ENCODE measurements around the gene ZBTB6. TPM values are rescaled to one million over a fixed set of nuclear protein-coding genes. Genes with fewer than 3 reads are reported as not detected.

The ZBTB6 gene
- total and polyA plus RNA-seq, 2 of the 13 experiments (the other 11 are each of a cell fraction or from before 2014, with no cell fraction given), result 3.7 to 7.1 TPM

- ChIA-PET POLR2A (no interaction called here), CTCF (ENCODE audit: low intra/inter-chr PET ratio, low total read pairs) (no interaction called here)
- H3K4me3 ChIP-seq (replicated peaks in 1 of 3; ENCODE audit: insufficient read depth in 1 of 3, low read depth in 2 of 3, low read length in 3 of 3), result no peak overlapping the region
- in situ Hi-C loops (cut with HindIII; ENCODE audit: extremely low pct_ligation_motif_present, low pct_unique_long_range_greater_than_20kb) (no loop called here), intact Hi-C loops (cut with micrococcal nuclease; ENCODE audit: unreplicated experiment) (loop anchor here (5.0 kb wide), 1 partner anchor 92 kb away; no protein-coding TSS in a partner anchor)
- peaks cover 67% of the 10 kb centered on the region for H3K79me2 ChIP-seq (ENCODE audit: insufficient read depth, low read length)
- BruUV-seq (replicated peaks), result no TSS peak
- WGBS (ENCODE audit: low lambda C conversion rate), result 94% methylated on average over 2 of the region's 2 CpGs
- ATAC-seq (no peak), FAIRE-seq (no peak), DNase-seq (ENCODE audit: low spot score) (no peak)
- H3K9me3 ChIP-seq (ENCODE audit: low read length), result no peaks in the 10 kb centered on the region
- TF ChIP-seq ZBTB37 (CRISPR knock-in tag; IDR thresholded peaks at IDR 0.05), result no peak
- TF ChIP-seq ZMAT3 (CRISPR knock-in tag; conservative IDR thresholded peaks at IDR 0.05), result no peak
- TF ChIP-seq, protein P1, sequence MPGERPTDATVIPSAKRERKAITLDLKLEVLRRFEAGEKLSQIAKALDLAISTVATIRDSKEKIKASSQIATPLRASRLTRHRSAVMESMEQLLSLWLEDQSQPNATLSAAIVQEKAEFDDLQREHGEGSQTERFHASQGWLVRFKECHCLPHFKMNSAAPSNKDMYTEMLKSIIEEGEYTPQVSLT (CRISPR knock-in tag; IDR thresholded peaks at IDR 0.05; ENCODE audit: borderline replicate concordance, low read depth), result no peak
- H3K36me3 ChIP-seq (replicated peaks in 1 of 2; ENCODE audit: control insufficient read depth in 1 of 2, insufficient read depth in 2 of 2, low read length in 2 of 2), result peaks cover 0 to 18% of the 10 kb centered on the region in 2 experiments; a peak in 3 of 5 replicates
- no peak overlapping the region for H3K27ac ChIP-seq (ENCODE audit: extremely low read length, insufficient read depth, low read length)
- no peak overlapping the region for H2AFZ ChIP-seq (ENCODE audit: low read length)
- H3K27me3 ChIP-seq (ENCODE audit: control insufficient read depth in 1 of 2, insufficient read depth in 2 of 2, low read length in 2 of 2), result no peaks in the 10 kb centered on the region; a peak in 1 of 5 replicates
- no peak overlapping the region; the same call in 1 of the 2 replicates for H3K9ac ChIP-seq (ENCODE audit: insufficient read depth, low read depth, low read length)
- H4K20me1 ChIP-seq (ENCODE audit: insufficient read depth, low read length), result peaks cover 10% of the 10 kb centered on the region; the same call in 1 of the 2 replicates
- H3K4me1 ChIP-seq (ENCODE audit: insufficient read depth, low read length), result peaks cover 19% of the 10 kb centered on the region
- no peak overlapping the region for H3K4me2 ChIP-seq (ENCODE audit: low read depth, low read length)
Measured at GRCh38 chr9:122900791-122901190, 12.3 kb downstream of the ZBTB6 start.

DNA sequence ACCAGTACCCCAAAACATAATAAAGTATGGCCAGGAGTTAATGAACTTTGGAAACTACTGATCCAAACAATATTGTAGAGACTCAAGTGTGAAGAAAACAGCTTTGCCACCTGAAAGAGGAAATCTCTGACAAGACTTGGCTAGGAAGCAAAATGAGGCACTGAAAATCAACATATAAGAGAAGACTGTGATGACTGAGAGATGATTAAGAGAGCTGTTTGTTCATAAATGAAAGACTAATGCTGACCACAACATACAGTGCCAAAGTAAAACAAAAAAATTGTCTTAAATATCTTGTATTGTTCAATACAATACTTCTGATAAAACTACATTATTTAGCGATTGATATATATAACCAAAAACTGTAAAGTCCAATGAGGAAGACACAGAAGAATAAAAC lies 15.2 kb downstream of the ZBTB6 start:
- BruUV-seq (replicated peaks), result no TSS peak
- TF ChIP-seq ZNF609 (CRISPR knock-in tag; IDR thresholded peaks at IDR 0.05; ENCODE audit: borderline replicate concordance) (no peak), FOXA3 (CRISPR knock-in tag; IDR thresholded peaks at IDR 0.05) (no peak), ZNF260 (CRISPR knock-in tag; IDR thresholded peaks at IDR 0.05; ENCODE audit: borderline replicate concordance, low read depth) (no peak), NRL (CRISPR knock-in tag; IDR thresholded peaks at IDR 0.05; ENCODE audit: borderline replicate concordance) (no peak), ATF5 (CRISPR knock-in tag; IDR thresholded peaks at IDR 0.05; ENCODE audit: low read depth) (no peak), HDAC1 (CRISPR knock-in tag; IDR thresholded peaks at IDR 0.05) (no peak), ZSCAN31 (CRISPR knock-in tag; IDR thresholded peaks at IDR 0.05; ENCODE audit: low read depth) (no peak), CBFB (CRISPR knock-in tag; IDR thresholded peaks at IDR 0.05) (no peak)

More for the DNA sequence above, 15.2 kb downstream of the ZBTB6 start:
- Histone ChIP-seq H2AFZ (ENCODE audit: low read length) (no peak overlapping the region), H3K79me2 (ENCODE audit: insufficient read depth, low read length) (peaks cover 49% of the 10 kb centered on the region), H4K20me1 (ENCODE audit: insufficient read depth, low read length) (peaks cover 5% of the 10 kb centered on the region; the same call in 1 of the 2 replicates), H3K9me3 (ENCODE audit: low read length) (no peaks in the 10 kb centered on the region), H3K4me1 (ENCODE audit: insufficient read depth, low read length) (peaks cover 15% of the 10 kb centered on the region), H3K27ac (ENCODE audit: extremely low read length, insufficient read depth, low read length) (no peak overlapping the region), H3K4me3 (replicated peaks in 1 of 3; ENCODE audit: insufficient read depth in 1 of 3, low read depth in 2 of 3, low read length in 3 of 3) (no peak overlapping the region), H3K4me2 (ENCODE audit: low read depth, low read length) (no peak overlapping the region), H3K36me3 (replicated peaks in 1 of 2; ENCODE audit: control insufficient read depth in 1 of 2, insufficient read depth in 2 of 2, low read length in 2 of 2) (peaks cover 1 to 42% of the 10 kb centered on the region in 2 experiments; a peak in 4 of 5 replicates), H3K27me3 (ENCODE audit: control insufficient read depth in 1 of 2, insufficient read depth in 2 of 2, low read length in 2 of 2) (no peaks in the 10 kb centered on the region), H3K9ac (ENCODE audit: insufficient read depth, low read depth, low read length) (no peak overlapping the region)
- no peak for DNase-seq (ENCODE audit: low spot score)
- in situ Hi-C loops (cut with HindIII; ENCODE audit: extremely low pct_ligation_motif_present, low pct_unique_long_range_greater_than_20kb), result no loop called here
- CTCF ChIA-PET (ENCODE audit: low intra/inter-chr PET ratio, low total read pairs), result no interaction called here
- no peak for FAIRE-seq
- POLR2A ChIA-PET, result interaction anchor here (1.5 kb wide), 1 partner anchor 43 kb away, joined by 6 read pairs; the partner anchor contains the start of gene RABGAP1
- intact Hi-C loops (cut with micrococcal nuclease; ENCODE audit: unreplicated experiment), result no loop called here
- 97% methylated on average over 1 of the region's 1 CpG for WGBS (ENCODE audit: low lambda C conversion rate)
- ATAC-seq, result no peak

Data from HepG2 (cell line).